Measurements from ENCODE around the gene CHI3L2. TPM values are rescaled to one million over a fixed set of nuclear protein-coding genes. Genes with fewer than 3 reads are reported as not detected.

Gene CHI3L2
- total and polyA plus RNA-seq, 9 of the 15 experiments (the other 6 are each of a cell fraction or from before 2014, with no cell fraction given): 0.07 to 0.27 (median 0.15) TPM; not detected in 6

DNA sequence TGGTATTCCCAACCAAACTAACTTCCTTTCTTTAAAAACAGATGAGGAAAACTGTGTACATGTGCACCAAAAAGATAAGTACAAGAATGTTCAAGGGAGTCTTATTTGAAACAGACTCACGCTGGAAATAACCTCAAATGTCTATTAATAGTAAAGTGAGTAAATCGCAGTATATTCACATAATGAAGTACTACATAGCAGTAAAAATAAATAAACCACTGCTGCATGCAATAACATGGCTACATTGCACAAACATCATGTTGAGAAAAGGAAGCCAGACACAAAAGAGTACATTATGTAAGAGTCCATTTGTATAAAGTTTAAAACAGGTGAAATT, 21.8 kb upstream of the CHI3L2 start:
- FAIRE-seq (no peak), ATAC-seq (no peak), DNase-seq (ENCODE audit: extremely low read depth in 1 of 4, low spot score in 3 of 4) (no peak)
- Histone ChIP-seq H3K4me3 (no peak overlapping the region), H3K9me1 (ENCODE audit: control insufficient read depth, insufficient read depth, low read length) (no peaks in the 10 kb centered on the region), H3K27me3 (ENCODE audit: control insufficient read depth in 2 of 2, insufficient read depth in 2 of 2, low read length in 2 of 2) (peaks cover 0 to 10% of the 10 kb centered on the region in 2 experiments; a peak in 3 of 5 replicates), H3K9ac (ENCODE audit: insufficient read depth in 1 of 2, low read depth in 2 of 2, low read length in 2 of 2) (no peak overlapping the region), H3K36me3 (ENCODE audit: control insufficient read depth, insufficient read depth, low read length) (no peaks in the 10 kb centered on the region), H3K9me3 (replicated peaks; ENCODE audit: control insufficient read depth, insufficient read depth, low read depth, low read length) (no peaks in the 10 kb centered on the region), H3K79me2 (ENCODE audit: control insufficient read depth, insufficient read depth, low read length) (no peaks in the 10 kb centered on the region), H4K20me1 (replicated peaks; ENCODE audit: control insufficient read depth, insufficient read depth, low read length) (no peaks in the 10 kb centered on the region), H3K4me1 (replicated peaks in 1 of 2; ENCODE audit: control insufficient read depth in 2 of 2, insufficient read depth in 2 of 2, low read length in 2 of 2) (peaks cover 20 to 24% of the 10 kb centered on the region in 2 experiments), H3K27ac (ENCODE audit: extremely low read depth, low read depth, low read length) (no peak overlapping the region), H2AFZ (ENCODE audit: low read depth, low read length) (no peak overlapping the region), H3K4me2 (ENCODE audit: insufficient read depth, low read length) (no peak overlapping the region)
- ChIA-PET POLR2A (no interaction called here), CTCF (ENCODE audit: low intra/inter-chr PET ratio) (interaction anchor here (0.7 kb wide), 1 partner anchor 240 kb away, joined by 3 read pairs; no protein-coding TSS in a partner anchor)
- WGBS (ENCODE audit: insufficient coverage, low coverage, missing lambda C conversion rate): 0% methylated on average over 2 of the region's 2 CpGs
- intact Hi-C loops (cut with micrococcal nuclease): no loop called here
- in situ Hi-C loops (cut with MboI): no loop called here
- no TSS peak for BruUV-seq (replicated peaks)
- TF ChIP-seq SMARCA4 (IDR thresholded peaks at IDR 0.05) (0 out of 2 replicates have a peak, but pooled peaks have one; percentile 22), MEF2D (tag; conservative IDR thresholded peaks at IDR 0.05; ENCODE audit: low read depth) (peak; percentile 73), PHF8 (IDR thresholded peaks at IDR 0.05; ENCODE audit: borderline replicate concordance, low read length) (no peak), POLR2G (IDR thresholded peaks at IDR 0.05; ENCODE audit: low read depth, low read length) (no peak), CBFA2T3 (IDR thresholded peaks at IDR 0.05) (peak; percentile 31), ZNF274 (IDR thresholded peaks at IDR 0.05; ENCODE audit: borderline replicate concordance, low read depth, low read length) (no peak), ZSCAN29 (IDR thresholded peaks at IDR 0.05) (no peak), TAL1 (IDR thresholded peaks at IDR 0.05) (peak; percentile 24; the same call in 1 of the 2 replicates), FOXM1 (IDR thresholded peaks at IDR 0.05; ENCODE audit: low read depth) (no peak), FOXM1 (CRISPR knock-in tag; IDR thresholded peaks at IDR 0.05; ENCODE audit: low read depth) (no peak), TCF3 (CRISPR knock-in tag; IDR thresholded peaks at IDR 0.05) (peak; percentile 66), CEBPG (CRISPR knock-in tag; IDR thresholded peaks at IDR 0.05) (no peak), CEBPG (tag; conservative IDR thresholded peaks at IDR 0.05 in 1 of 2, IDR thresholded peaks at IDR 0.05 in 1 of 2) (peak in 1 of 2 experiments; percentile 67; a peak in 2 of 4 replicates), PTRF (tag; IDR thresholded peaks at IDR 0.05) (no peak), RBFOX2 (IDR thresholded peaks at IDR 0.05; ENCODE audit: low read depth, low read length) (no peak), GTF2A2 (tag; IDR thresholded peaks at IDR 0.05) (no peak), ZNF197 (CRISPR knock-in tag; IDR thresholded peaks at IDR 0.05; ENCODE audit: low read depth) (no peak)
- TF ChIP-seq, protein P1, sequence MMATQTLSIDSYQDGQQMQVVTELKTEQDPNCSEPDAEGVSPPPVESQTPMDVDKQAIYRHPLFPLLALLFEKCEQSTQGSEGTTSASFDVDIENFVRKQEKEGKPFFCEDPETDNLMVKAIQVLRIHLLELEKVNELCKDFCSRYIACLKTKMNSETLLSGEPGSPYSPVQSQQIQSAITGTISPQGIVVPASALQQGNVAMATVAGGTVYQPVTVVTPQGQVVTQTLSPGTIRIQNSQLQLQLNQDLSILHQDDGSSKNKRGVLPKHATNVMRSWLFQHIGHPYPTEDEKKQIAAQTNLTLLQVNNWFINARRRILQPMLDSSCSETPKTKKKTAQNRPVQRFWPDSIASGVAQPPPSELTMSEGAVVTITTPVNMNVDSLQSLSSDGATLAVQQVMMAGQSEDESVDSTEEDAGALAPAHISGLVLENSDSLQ (IDR thresholded peaks at IDR 0.05): no peak
- TF ChIP-seq, protein P2, sequence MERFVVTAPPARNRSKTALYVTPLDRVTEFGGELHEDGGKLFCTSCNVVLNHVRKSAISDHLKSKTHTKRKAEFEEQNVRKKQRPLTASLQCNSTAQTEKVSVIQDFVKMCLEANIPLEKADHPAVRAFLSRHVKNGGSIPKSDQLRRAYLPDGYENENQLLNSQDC (CRISPR knock-in tag; IDR thresholded peaks at IDR 0.05): no peak
- TF ChIP-seq, protein P3, sequence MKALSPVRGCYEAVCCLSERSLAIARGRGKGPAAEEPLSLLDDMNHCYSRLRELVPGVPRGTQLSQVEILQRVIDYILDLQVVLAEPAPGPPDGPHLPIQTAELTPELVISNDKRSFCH (CRISPR knock-in tag; IDR thresholded peaks at IDR 0.05): no peak
- TF ChIP-seq, protein P3 (tag; IDR thresholded peaks at IDR 0.05): no peak
- TF ChIP-seq, protein P4, sequence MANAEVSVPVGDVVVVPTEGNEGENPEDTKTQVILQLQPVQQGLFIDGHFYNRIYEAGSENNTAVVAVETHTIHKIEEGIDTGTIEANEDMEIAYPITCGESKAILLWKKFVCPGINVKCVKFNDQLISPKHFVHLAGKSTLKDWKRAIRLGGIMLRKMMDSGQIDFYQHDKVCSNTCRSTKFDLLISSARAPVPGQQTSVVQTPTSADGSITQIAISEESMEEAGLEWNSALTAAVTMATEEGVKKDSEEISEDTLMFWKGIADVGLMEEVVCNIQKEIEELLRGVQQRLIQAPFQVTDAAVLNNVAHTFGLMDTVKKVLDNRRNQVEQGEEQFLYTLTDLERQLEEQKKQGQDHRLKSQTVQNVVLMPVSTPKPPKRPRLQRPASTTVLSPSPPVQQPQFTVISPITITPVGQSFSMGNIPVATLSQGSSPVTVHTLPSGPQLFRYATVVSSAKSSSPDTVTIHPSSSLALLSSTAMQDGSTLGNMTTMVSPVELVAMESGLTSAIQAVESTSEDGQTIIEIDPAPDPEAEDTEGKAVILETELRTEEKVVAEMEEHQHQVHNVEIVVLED (CRISPR knock-in tag; IDR thresholded peaks at IDR 0.05): no peak
